Neutrophil (primary cell): Measurements from ENCODE around the gene FAM111B.
"Not testable (repeated sequence)": the region's sequence is repeated elsewhere in the genome, so short reads cannot be mapped to it uniquely, and the experiment has no call there.

Experiments used
- H3K27ac ChIP-seq: fragments of 200-600 bp; sonication (generic); 2 replicates; pipeline ENCODE4 v1.5.1; 2016; ENCODE audit warnings: mild to moderate bottlenecking, moderate library complexity
- H3K27me3 ChIP-seq: fragments of 200-600 bp; sonication (generic); 2 replicates; pipeline ENCODE4 v1.6.0; 2016; ENCODE audit warnings: mild to moderate bottlenecking
- H3K36me3 ChIP-seq: fragments of 200-600 bp; sonication (generic); 2 replicates; pipeline ENCODE4 v1.5.1; 2017
- H3K4me1 ChIP-seq, 2 experiments: fragments of 200-600 bp in 1 of 2; sonication (generic) in 1 of 2; 1 replicate in 1 of 2; 2 replicates in 1 of 2; pipeline versions ENCODE4 v1.5.1 to v1.6.1; 2013 to 2016; ENCODE audit warnings: low read depth in 1 of 2, low read length in 1 of 2, mild to moderate bottlenecking in 1 of 2, moderate library complexity in 1 of 2; ENCODE audit not compliant: control insufficient read depth in 1 of 2, insufficient read depth in 1 of 2
- H3K4me3 ChIP-seq, 2 experiments: fragments of 200-600 bp in 1 of 2; sonication (generic) in 1 of 2; 1 replicate in 1 of 2; 2 replicates in 1 of 2; pipeline ENCODE4 v1.5.1; 2013 to 2016; ENCODE audit warnings: low read depth in 1 of 2, low read length in 1 of 2, mild to moderate bottlenecking in 1 of 2, moderate library complexity in 1 of 2
- H3K9me3 ChIP-seq: fragments of 200-600 bp; sonication (generic); 2 replicates; pipeline ENCODE4 v1.5.1; 2016
- CTCF ChIP-seq: fragments of 200-600 bp; sonication (generic); IDR thresholded peaks from 2 replicates; pipeline ENCODE4 v1.5.1; 2016; ENCODE audit warnings: antibody characterized with exemption

Gene FAM111B

GRCh38 chr11:59106363-59107336, at the start of gene FAM111B:
TSS of gene FAM111B (plus strand) at chr11:59107237. CDS start at chr11:59109626, 2,389 bp downstream.
- no peaks in the 10 kb centered on the region for H3K36me3 ChIP-seq
- peaks cover 0 to 10% of the 10 kb centered on the region in 2 experiments for H3K4me1 ChIP-seq
- H3K27me3 ChIP-seq = peaks cover 84% of the 10 kb centered on the region
- no peaks in the 10 kb centered on the region for H3K9me3 ChIP-seq
- no peak within 1 kb of the TSS for H3K4me3 ChIP-seq
- TF ChIP-seq CTCF = no peak
- no peak within 1 kb of the TSS for H3K27ac ChIP-seq

- H3K4me1 ChIP-seq, H3K36me3 ChIP-seq, H3K4me3 ChIP-seq, H3K27ac ChIP-seq, H3K9me3 ChIP-seq: not testable (repeated sequence)
- TF ChIP-seq CTCF = peak; percentile 58
- H3K27me3 ChIP-seq = peaks cover 54% of the 10 kb centered on the region
These were observed 48.7 kb upstream of the FAM111B start for GRCh38 chr11:59058120-59059033.

GRCh38 chr11:59060096-59060495, 46.9 kb upstream of the FAM111B start:
- not testable (repeated sequence) for H3K9me3 ChIP-seq

GRCh38 chr11:59062602-59063529, 44.2 kb upstream of the FAM111B start:
- Histone ChIP-seq H3K27ac (no peak overlapping the region), H3K36me3 (no peaks in the 10 kb centered on the region), H3K4me1 (peaks cover 0 to 4% of the 10 kb centered on the region in 2 experiments), H3K9me3 (no peaks in the 10 kb centered on the region), H3K27me3 (peaks cover 83% of the 10 kb centered on the region), H3K4me3 (no peak overlapping the region)
- TF ChIP-seq CTCF = no peak

More at GRCh38 chr11:59060096-59060495, 46.9 kb upstream of the FAM111B start:
- not testable (repeated sequence) for H3K4me3 ChIP-seq, H3K4me1 ChIP-seq, H3K36me3 ChIP-seq, H3K27ac ChIP-seq
- peaks cover 71% of the 10 kb centered on the region for H3K27me3 ChIP-seq

- not testable (repeated sequence) for H3K4me1 ChIP-seq, H3K4me3 ChIP-seq, H3K9me3 ChIP-seq, H3K27ac ChIP-seq, H3K36me3 ChIP-seq
- H3K27me3 ChIP-seq = peaks cover 84% of the 10 kb centered on the region
These were observed 42.9 kb upstream of the FAM111B start for GRCh38 chr11:59063996-59064727.
